Left ventricle myocardium superior (tissue), 1 donor: Measurements from ENCODE around the gene HIVEP1. TPM values are rescaled to one million over a fixed set of nuclear protein-coding genes. Genes with fewer than 3 reads are reported as not detected.
A peak's percentile ranks its signal among the peaks of the same experiment; 100 is the strongest.

Experiments used
- ATAC-seq: fragments of 200-7000 bp; cut with Tn5 transposase; one replicate; pipeline ENCODE4 v1.9.1; 2020; ENCODE audit warnings: mild to moderate bottlenecking, moderate library complexity
- DNase-seq: peaks from one replicate; pipeline ENCODE4 v3.0.0-alpha.2; 2020
- intact Hi-C: fragments of 100-400 bp; cut with micrococcal nuclease; formaldehyde crosslinking; loops from one replicate; pipeline ENCODE4 v1.11.0; 2022
- total RNA-seq: library from RNA; stranded (reverse); fragmentation: NEBNext Ultra II Directional; extraction: Animal tissue kit (Norgen Biotek cat#: 25700); gene quantifications from one replicate; pipeline ENCODE4 v1.2.1, GENCODE V29; 2021
- donor health status: DM: no; HTN: yes; CAD: no; lungs with severe emphysema.

Gene HIVEP1
- total RNA-seq, 1 donor from 2014 or later, result 13.4 TPM

DNA sequence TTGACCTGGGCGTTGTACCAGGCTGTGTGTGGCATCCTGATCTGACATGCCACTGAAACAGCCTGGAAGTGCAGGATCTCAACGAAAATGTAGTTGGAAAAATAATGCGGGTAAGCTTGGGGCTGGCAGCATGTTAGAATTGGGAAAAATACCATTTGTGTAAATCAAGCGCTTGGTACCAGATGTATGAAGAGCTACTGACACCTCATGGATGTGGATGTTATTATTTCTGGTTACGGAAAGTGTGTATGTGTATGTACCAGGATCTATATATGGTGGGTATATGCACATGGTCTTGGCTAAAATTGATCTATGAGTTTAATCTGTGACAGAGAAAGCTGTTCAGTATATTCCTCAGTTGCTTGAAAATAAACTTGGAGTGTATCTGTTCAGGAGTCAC is 22.7 kb downstream of the HIVEP1 start:
- no peak for ATAC-seq
- intact Hi-C loops, result no loop called here
- DNase-seq, result no peak

DNA sequence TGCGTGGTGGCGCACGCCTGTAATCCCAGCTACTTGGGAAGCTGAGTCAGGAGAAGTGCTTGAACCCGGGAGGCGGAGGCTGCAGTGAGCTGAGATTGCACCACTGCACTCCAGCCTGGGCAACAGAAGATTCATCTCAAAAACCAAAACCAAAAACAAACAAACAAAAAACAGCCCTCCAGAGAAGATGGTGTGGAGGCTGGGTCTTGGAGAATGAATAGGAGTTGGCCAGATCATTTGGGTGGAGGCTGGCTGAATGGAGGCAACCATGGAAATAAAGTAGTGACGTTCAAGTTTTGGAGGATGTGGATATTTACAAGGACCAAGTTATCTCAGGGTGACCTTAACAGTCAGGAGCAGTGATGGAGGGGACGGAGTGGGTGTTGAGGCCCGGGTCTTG is 24.7 kb downstream of the HIVEP1 start:
- ATAC-seq (no peak), DNase-seq (no peak)
- intact Hi-C loops, result no loop called here

DNA sequence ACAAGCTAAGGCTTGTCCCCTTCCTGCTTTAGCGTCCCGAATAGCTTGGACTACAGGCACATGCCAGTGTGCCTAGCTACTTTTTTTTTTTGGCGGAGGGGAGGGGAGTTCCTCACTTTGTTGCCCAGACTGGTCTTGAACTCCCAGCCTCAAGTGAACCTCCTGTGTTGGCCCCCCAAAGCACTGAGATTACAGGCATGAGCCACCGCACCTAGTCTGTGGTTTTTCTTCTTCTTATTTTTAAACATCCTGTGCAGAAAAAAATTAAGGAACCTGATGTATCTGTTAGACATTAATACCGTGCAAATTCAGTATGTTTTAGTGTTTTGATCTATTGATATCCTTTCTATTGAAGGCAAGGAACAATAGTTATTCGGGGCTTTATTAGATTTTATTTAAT is 25.7 kb downstream of the HIVEP1 start:
- intact Hi-C loops, result no loop called here
- DNase-seq, result no peak
- no peak for ATAC-seq

DNA sequence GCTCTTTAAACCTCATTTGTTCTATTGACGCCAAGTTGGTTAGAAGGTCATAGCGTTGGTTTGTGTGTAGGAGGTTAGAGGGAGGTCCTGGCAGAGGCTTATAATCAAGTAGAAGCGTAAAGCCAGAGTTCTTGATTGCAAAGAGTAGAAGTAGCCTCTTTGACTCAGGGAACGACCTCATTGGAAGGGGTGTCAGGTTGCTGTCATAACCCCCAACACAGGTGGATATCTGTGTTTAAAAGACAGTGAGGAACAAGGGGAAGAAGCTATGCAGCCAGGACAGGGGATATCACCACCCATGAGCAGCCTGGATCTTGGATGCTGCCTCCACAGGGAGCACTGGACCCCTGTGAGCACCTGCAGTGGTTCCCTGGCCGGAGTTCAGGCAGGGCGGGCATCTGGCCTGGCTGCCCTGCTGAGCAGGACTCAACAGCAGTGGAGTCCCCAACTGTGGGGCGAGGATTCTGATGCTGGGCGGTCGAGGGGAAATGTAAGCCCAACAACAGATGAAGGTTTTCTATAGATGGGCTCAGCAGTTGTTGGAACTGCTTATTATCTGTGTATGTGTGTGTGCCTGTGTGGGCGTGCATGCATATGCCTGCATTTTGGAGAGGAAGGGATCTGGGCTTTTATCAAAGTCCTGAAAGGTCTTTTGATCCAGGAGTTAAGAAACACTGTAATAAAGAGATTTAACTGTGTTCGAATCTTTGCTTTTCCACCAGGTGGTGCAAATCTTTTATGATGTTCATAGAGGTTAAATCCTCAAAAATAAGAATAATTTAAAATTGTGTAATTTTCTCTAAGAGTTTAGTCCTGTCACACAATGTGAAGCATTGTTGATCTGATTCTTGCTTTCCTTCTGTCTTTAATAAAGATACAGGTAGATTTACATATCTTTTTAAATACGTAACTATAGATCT is 27.7 kb downstream of the HIVEP1 start:
- ATAC-seq, result no peak
- intact Hi-C loops, result no loop called here
- DNase-seq, result no peak

DNA sequence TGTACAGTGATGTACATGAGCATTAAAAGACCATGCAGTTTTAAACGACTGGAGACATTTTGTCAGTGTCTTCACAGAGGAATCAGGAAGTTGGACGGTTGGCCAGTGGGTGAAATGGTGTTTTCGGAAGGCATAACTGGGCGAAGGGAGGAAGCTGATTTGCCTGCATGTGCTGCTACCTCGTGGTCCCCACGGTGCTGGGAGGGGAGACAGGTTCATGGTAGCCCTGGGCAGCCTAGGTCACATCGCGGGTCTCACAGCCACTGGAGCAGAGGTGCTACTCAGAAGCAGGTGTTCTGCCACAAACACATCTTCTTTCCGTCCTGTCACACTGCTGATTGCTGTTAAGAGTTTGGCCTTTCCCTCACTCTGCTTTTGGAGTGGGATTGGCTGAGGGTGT is 35.2 kb downstream of the HIVEP1 start:
- intact Hi-C loops, result no loop called here
- no peak for DNase-seq
- ATAC-seq, result no peak

DNA sequence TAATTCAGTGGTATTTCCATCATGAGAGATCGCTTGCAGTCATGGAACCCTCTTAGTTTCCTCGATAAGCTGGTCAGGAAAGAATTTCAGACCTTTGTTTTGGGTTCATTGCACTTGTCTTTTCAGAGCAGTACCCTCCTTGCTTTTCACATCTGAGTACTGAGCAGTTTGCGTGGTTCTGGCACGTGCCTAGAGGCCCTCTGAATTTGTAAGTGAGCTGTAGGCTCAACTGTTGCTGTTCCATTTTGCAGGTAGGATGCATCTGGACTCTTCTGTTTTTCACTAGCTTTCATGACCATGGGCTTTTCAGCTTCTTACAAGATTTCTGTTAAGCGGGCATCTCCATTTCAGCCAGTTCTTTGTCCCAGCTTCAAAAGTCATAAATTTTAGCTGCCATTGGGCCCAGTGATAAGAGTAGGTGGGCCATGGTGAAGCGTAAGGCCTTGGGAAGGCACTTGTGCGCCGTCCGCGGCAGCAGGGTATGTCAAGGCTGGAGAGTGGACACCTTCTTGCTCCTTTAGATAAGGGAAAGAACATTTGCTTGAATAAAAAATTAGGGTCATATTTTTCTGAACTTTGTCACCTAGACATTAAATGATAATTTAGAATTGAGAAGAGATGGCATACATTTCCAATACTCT is 35.8 kb downstream of the HIVEP1 start:
- ATAC-seq (no peak), DNase-seq (no peak)
- intact Hi-C loops, result no loop called here

DNA sequence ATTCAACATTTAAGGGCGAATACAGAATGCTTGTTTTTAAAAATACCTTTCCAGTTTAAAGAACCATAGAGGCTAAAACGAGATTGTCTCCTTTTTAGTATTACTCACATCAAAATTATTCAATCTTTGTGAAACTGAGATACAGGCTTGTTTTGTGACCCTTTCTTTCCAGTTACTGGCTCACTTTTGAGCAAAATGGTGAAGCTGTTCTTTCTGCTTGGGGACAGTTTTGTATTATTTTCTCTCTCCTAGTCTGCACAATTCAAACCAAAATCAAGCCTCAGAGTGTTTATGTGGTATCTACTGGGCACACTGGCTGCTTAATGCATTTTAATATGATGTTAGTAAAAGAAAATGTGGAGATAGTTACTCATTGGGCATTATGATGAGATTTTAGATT is 36.5 kb downstream of the HIVEP1 start:
- intact Hi-C loops, result no loop called here
- DNase-seq, result no peak
- no peak for ATAC-seq

DNA sequence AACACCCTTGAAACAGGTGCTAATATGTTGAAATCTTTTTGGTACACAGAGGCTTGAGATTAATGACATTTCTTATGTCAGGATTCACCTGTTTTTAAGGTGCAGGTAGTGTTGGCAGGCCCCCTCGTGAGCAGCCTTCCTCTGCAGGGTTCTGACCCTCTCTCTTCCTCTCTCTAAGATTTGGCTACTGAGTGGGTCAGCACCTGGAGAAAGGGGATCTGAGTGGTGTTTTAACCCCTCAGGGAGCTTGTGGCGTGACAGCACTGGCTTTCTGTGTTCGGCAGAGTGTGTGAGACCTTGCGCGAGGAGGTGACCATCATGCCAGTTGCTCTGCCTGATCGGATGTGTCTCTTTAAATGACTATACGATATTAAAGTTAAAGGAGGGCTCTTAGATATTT is 37.1 kb downstream of the HIVEP1 start:
- no peak for DNase-seq
- no peak for ATAC-seq
- intact Hi-C loops, result no loop called here

DNA sequence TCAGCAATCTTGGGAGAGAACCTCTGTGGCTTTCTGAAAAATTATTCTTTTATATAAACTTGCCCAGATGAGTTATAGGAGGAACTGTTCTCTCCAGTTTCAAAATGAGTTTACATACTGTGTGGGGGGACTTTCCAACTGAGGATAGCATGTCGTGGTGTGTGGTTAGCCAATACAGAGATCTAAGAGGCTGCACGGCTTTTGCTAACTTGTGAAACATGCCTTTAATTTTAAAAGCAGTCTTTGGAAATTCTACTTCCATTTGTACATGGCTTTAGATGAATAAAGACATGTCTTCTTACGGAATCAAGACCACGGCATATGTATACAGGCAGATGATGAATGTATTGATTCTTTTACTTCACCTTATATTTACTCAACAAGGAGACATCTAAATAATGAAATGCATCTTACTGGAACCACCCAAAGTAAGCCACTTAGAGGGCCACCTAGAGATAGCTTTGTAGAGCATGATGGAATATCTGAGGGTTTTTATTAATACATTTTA is 39.8 kb downstream of the HIVEP1 start:
- DNase-seq (no peak), ATAC-seq (no peak)
- intact Hi-C loops, result no loop called here

DNA sequence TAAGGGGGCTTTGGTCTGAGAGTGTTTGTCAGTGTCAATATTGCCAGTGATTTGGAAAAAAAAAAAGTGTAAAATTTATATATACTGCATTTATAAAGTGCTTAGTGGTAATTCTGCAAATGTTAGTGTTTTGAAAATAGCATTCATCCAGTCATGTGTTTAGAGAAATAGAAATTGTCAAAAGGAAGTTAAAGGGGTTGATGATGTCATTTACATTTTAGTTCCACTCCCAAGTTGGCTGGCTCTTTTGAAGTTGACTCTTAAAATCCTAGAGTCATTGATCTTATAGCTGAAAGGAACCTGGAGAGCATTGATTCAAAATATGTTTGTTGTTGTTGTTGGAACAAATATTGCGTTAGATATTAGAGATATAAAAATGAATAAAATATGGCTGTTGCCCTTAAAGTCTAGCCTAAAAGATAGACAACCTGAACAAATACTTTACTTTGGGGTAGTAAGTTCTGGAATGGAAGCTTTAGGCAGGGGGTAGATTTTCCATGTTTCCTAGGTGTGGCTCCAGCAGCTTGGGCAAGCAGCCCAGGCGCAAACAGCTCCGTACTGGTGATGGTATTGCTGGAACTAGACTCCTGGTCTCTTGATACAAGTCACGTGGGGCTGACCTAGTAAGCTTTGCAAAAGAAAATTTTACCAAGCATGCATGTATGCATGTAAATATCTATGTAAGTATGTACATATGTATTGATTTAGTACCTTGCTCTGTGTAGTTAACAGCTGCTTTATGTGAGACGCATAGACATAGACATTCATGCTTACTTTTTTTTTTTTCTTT is 46.3 kb downstream of the HIVEP1 start:
- intact Hi-C loops, result no loop called here
- DNase-seq, result peak; percentile 57
- peak; percentile 84 for ATAC-seq

DNA sequence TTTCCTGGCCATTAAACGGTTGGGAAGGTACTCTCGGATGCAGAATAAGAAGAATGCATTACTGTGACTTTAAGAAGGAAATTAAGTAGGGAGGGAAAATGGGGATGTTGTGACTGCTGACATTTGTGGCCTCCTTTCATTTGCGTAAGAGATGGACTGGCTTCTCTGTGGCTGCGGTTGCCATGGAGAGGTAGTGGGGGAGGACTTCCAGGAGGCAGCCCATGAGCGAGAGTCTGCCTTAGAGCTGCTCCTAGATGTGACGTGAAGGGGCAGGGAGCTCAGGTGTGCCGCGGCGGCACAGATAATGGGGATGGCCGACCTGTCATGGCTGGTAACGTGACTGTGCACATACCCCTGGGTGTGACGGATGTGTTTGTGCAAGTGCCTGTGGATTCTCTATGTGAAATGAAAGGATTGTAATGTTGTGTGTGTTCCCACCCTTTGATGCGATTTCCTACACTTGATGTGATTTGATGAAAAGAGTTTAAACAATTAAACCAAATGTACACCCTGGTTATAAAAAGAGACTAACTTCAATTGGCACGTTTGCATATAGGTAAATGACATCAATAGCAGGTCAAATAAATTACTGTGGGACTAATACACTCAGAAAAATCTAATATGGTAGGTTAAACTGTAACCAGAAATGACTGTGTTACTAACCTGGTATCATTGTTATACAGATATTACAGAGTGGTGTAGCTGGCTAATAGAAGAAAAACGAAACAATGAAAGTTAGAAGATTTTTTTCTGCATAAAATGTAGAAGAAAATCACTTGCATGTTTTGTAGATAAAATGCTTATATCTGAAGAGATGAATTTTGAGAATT is 48.9 kb downstream of the HIVEP1 start:
- ATAC-seq (peak; percentile 70), DNase-seq (peak; percentile 46)
- intact Hi-C loops, result no loop called here

DNA sequence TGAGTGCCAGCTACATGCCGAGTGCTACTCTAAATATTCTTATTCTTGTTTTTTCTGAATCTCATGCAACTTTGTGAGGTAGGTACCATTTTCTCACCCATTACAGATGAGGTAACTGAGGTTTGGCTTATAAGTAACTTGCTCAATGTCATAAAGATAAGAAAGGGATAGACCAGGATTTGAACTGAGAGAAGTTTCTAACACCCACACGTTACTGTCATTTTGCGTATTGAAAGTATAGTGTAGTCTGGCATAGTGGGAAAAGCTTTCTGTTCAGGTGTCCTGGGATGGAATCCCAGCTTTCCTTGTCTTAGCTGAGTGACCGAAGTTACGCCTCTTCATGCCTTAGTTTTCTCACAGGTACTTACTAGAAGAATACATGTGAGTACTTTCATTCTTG is 50.5 kb downstream of the HIVEP1 start:
- intact Hi-C loops, result no loop called here
- ATAC-seq, result no peak
- no peak for DNase-seq

DNA sequence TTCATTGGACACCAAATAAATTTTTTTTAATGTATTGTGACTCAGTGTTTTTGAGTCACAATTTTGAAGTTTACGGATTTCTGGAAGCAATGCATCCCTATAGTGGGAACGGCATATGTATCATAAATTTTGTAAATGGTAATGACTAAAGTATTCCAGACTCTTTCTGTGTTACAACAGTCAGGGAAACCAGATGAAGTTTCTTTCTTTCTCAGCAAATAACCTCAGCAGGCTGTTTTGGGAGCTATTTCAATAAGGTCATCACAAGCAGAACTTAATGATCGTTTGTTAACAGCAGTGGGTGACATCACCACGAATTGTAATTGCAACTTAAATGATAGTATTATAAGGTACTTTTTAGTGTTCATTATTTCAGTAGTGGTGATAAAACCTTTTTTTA is 52.0 kb downstream of the HIVEP1 start:
- no peak for DNase-seq
- ATAC-seq, result no peak
- intact Hi-C loops, result no loop called here

DNA sequence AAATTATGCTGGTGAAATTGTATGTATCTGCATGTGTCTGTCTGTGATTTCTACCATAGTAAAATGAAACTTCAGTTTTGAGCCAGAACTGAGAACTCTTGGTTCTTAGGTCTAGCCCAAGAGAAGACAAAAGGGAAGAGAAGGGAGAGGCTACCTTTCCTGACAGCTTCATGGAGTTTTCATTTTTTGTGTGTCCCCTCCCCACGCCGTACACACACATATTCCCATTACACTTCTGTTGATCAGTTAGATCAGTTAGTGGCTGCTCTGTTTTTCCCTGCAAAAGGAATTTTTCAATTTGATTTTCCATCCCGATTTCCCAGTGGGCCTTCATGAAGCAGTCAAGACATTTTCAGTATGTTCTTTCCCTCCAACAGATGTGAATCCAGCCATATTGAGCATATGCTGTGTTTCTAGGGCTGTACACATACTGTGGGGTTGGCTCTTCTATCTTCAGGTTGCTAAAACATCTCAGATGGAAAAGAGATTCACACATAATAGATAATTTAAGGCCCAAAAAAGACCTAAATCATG is 52.5 kb downstream of the HIVEP1 start:
- DNase-seq (no peak), ATAC-seq (no peak)
- intact Hi-C loops, result no loop called here

DNA sequence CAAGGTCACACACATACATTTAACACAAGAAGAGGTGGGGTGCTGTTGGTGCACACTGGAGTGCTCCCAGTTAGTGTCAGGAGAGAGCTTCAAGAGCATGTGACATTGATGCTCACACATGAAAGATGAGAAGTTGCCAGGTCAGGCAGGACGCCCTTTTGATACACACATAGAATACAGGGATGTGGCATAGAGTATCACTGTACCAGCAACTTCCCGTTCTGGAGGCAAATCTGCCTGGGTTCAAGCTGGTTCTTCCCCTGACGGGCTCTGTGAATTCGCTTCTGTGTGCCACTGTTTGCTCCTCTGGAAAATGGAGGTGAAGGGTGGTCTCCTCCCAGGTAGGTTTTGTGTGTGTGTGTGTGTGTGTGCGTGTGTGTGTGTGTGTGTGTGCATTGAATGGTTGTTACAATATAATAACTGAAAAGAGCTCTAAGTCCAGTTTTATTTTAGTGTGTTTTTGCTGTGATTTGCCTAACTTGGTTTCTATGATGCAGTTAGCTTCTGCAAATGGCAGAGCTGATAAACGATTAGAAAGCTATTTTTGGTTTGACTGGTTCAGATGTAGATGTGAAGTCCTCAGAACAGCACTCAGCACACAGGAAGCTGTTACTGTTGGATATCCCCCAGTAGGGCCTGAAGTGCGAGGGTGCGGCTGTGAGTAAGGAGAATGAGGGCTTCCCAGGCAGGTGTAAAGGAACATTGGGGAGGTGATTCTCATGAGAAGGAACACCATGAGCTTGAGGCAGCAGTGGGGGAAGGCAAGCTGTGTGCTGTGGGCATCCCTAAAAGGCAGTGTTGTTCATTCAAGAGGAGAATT is 53.4 kb downstream of the HIVEP1 start:
- DNase-seq, result no peak
- ATAC-seq, result peak; percentile 78
- intact Hi-C loops, result no loop called here

DNA sequence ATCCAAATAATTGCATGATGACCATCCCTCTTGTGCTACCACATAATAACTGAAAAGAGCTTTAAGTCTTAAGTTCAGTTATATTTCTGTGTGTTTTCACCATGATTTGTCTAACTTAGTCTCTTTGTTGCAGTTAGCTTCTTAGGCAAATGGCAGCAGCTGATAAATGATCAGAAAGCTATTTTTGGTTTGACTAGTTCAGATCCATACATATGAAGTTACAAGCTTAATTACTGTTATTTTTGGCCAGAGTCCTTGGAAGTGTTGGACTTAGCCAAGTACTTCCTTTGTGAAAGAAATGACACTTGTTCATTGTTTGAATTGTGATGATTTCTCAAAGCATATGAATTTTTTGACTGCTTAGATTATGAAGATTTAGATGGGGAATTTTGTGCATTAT is 54.2 kb downstream of the HIVEP1 start:
- intact Hi-C loops, result no loop called here
- no peak for DNase-seq
- ATAC-seq, result no peak

DNA sequence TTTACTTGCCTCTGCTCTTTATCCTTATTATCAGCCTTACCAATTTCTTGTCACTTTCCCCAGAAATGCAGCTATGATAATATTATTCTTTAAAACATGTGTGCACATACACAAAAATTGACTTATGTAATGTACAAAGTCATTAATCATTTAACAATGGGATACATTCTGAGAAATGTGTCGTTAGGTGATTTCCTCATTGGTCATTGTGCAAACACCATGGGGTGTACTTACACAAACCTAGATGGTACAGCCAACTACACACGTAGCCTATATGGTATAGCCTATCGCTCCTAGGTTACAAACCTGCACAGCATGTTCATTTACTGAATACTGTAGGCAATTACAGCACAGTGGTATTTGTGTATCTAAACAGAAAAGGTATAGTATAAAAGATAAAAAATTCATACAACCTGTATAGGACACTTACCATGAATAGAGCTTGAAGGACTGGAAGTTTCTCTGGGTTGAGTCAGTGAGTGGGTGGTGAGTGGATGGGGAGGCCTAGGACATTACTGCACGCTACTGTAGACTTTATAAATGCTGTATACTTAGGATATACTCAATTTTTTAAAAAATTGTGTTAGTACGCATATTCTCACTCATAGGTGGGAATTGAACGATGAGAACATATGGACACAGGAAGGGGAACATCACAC is 56.9 kb downstream of the HIVEP1 start:
- DNase-seq, result no peak
- intact Hi-C loops, result no loop called here

More for the DNA sequence above, 56.9 kb downstream of the HIVEP1 start:
- no peak for ATAC-seq
